Measurements from ENCODE around the gene FARP2. TPM values are rescaled to one million over a fixed set of nuclear protein-coding genes. Genes with fewer than 3 reads are reported as not detected.

The FARP2 gene
- total and polyA plus RNA-seq, 2 of the 13 experiments (the other 11 are each of a cell fraction or from before 2014, with no cell fraction given) = 28.0 to 45.4 TPM

DNA sequence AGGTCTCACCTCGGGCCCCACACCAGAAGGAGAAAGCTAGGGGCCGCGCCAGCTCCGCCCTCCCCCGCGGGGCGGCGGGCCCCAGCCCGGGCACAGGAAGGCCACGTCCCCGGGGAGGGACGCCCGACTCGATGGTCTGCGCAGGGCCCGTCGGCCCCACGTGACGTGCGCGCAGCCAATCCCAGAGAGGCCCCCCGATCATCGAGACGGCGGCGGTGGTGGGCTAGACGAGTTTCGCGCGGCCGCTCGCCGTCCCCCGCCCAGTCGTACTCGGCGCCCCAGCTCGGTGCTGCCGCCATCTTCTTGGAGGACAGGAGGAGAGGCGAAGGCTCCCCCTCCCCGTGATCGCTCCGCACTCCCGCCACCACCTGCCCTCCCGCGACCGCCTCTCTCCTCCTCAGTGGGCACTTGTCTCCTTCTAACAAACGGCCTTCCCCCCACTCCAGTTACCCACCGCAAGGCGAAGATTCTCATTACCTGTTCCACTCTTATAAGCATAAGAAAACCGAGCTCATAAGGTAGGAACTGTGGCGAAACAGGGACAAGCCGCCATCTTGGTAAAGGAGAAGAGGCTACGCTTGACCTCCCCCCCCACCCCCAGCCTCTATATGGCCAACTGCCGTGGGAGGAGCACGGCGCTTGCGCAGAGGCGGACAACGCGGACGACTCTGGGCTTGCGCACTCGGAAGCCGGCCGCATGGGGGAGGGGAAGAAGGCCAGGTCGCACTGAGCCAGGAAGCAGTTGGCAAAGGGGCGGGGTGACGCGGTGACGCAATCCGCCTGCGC lies 40.8 kb upstream of the FARP2 start, which contains the start of gene HDLBP (continued):
- TF ChIP-seq, protein P1, sequence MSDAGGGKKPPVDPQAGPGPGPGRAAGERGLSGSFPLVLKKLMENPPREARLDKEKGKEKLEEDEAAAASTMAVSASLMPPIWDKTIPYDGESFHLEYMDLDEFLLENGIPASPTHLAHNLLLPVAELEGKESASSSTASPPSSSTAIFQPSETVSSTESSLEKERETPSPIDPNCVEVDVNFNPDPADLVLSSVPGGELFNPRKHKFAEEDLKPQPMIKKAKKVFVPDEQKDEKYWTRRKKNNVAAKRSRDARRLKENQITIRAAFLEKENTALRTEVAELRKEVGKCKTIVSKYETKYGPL (CRISPR knock-in tag; IDR thresholded peaks at IDR 0.05) = no peak
- TF ChIP-seq, protein P2, sequence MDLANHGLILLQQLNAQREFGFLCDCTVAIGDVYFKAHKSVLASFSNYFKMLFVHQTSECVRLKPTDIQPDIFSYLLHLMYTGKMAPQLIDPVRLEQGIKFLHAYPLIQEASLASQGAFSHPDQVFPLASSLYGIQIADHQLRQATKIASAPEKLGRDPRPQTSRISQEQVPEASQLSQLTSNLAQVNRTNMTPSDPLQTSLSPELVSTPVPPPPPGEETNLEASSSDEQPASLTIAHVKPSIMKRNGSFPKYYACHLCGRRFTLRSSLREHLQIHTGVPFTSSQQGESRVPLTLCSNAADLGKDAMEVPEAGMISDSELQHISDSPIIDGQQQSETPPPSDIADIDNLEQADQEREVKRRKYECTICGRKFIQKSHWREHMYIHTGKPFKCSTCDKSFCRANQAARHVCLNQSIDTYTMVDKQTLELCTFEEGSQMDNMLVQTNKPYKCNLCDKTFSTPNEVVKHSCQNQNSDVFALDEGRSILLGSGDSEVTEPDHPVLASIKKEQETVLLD (CRISPR knock-in tag; IDR thresholded peaks at IDR 0.05; ENCODE audit: low read depth) = peak; percentile 86
- TF ChIP-seq NFE2 (CRISPR knock-in tag; IDR thresholded peaks at IDR 0.05) = no peak
- TF ChIP-seq, protein P3, sequence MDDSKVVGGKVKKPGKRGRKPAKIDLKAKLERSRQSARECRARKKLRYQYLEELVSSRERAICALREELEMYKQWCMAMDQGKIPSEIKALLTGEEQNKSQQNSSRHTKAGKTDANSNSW (CRISPR knock-in tag; IDR thresholded peaks at IDR 0.05; ENCODE audit: borderline replicate concordance) = peak; percentile 88; the same call in 1 of the 2 replicates
- TF ChIP-seq ISL2 (CRISPR knock-in tag; IDR thresholded peaks at IDR 0.05) = peak; percentile 69; the same call in 1 of the 2 replicates
- TF ChIP-seq KDM1A (CRISPR knock-in tag; IDR thresholded peaks at IDR 0.05) = no peak
- no peak for TF ChIP-seq ZNF329 (CRISPR knock-in tag; IDR thresholded peaks at IDR 0.05; ENCODE audit: low read depth)
- 0 out of 2 replicates have a peak, but pooled peaks have one; percentile 78 for TF ChIP-seq ARID2 (CRISPR knock-in tag; IDR thresholded peaks at IDR 0.05; ENCODE audit: borderline replicate concordance)
- TF ChIP-seq, protein P4, sequence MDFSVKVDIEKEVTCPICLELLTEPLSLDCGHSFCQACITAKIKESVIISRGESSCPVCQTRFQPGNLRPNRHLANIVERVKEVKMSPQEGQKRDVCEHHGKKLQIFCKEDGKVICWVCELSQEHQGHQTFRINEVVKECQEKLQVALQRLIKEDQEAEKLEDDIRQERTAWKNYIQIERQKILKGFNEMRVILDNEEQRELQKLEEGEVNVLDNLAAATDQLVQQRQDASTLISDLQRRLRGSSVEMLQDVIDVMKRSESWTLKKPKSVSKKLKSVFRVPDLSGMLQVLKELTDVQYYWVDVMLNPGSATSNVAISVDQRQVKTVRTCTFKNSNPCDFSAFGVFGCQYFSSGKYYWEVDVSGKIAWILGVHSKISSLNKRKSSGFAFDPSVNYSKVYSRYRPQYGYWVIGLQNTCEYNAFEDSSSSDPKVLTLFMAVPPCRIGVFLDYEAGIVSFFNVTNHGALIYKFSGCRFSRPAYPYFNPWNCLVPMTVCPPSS (IDR thresholded peaks at IDR 0.05) = no peak
- TF ChIP-seq REL (CRISPR knock-in tag; conservative IDR thresholded peaks at IDR 0.05) = peak; percentile 8; the same call in 1 of the 2 replicates
- peak; percentile 29; the same call in 1 of the 2 replicates for TF ChIP-seq MIXL1 (CRISPR knock-in tag; IDR thresholded peaks at IDR 0.05)
- no peak; the same call in 1 of the 2 replicates for TF ChIP-seq ZMYM3 (CRISPR knock-in tag; IDR thresholded peaks at IDR 0.05)
- 0 out of 2 replicates have a peak, but pooled peaks have one; percentile 30 for TF ChIP-seq ZNF761 (CRISPR knock-in tag; conservative IDR thresholded peaks at IDR 0.05)
- TF ChIP-seq ZNF101 (CRISPR knock-in tag; IDR thresholded peaks at IDR 0.05; ENCODE audit: borderline replicate concordance, low read depth) = peak; percentile 87
- TF ChIP-seq ZNF460 (CRISPR knock-in tag; IDR thresholded peaks at IDR 0.05; ENCODE audit: borderline replicate concordance) = peak; percentile 64; the same call in 1 of the 2 replicates
- TF ChIP-seq, protein P5, sequence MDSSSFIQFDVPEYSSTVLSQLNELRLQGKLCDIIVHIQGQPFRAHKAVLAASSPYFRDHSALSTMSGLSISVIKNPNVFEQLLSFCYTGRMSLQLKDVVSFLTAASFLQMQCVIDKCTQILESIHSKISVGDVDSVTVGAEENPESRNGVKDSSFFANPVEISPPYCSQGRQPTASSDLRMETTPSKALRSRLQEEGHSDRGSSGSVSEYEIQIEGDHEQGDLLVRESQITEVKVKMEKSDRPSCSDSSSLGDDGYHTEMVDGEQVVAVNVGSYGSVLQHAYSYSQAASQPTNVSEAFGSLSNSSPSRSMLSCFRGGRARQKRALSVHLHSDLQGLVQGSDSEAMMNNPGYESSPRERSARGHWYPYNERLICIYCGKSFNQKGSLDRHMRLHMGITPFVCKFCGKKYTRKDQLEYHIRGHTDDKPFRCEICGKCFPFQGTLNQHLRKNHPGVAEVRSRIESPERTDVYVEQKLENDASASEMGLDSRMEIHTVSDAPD (CRISPR knock-in tag; IDR thresholded peaks at IDR 0.05) = 0 out of 2 replicates have a peak, but pooled peaks have one; percentile 12
- TF ChIP-seq NFE2L1 (CRISPR knock-in tag; IDR thresholded peaks at IDR 0.05; ENCODE audit: borderline replicate concordance) = no peak
- peak; percentile 54 for TF ChIP-seq NR2F6 (IDR thresholded peaks at IDR 0.05)
- peak; percentile 52 for TF ChIP-seq NR2F6 (CRISPR knock-in tag; IDR thresholded peaks at IDR 0.05)
- no peak for TF ChIP-seq FUBP1 (CRISPR knock-in tag; IDR thresholded peaks at IDR 0.05; ENCODE audit: borderline replicate concordance)
- 0 out of 2 replicates have a peak, but pooled peaks have one; percentile 35 for TF ChIP-seq HNRNPL (IDR thresholded peaks at IDR 0.05; ENCODE audit: low read depth, low read length)
- TF ChIP-seq ZNF33A (CRISPR knock-in tag; IDR thresholded peaks at IDR 0.05; ENCODE audit: borderline replicate concordance) = no peak

Data from HepG2 (cell line).